Activated T-helper 9 cell treated with anti-CD3 and anti-CD28 coated beads, Interleukin-2, amount 50 U/mL, for 16 hours (primary cell): ENCODE measurements around the gene AKT2.
A peak's percentile ranks its signal among the peaks of the same experiment; 100 is the strongest.

ENCODE experiments used
- DNase-seq: peaks from one replicate; pipeline ENCODE4 v3.0.0-alpha.2; 2020; ENCODE audit warnings: low read depth

Gene AKT2

DNA sequence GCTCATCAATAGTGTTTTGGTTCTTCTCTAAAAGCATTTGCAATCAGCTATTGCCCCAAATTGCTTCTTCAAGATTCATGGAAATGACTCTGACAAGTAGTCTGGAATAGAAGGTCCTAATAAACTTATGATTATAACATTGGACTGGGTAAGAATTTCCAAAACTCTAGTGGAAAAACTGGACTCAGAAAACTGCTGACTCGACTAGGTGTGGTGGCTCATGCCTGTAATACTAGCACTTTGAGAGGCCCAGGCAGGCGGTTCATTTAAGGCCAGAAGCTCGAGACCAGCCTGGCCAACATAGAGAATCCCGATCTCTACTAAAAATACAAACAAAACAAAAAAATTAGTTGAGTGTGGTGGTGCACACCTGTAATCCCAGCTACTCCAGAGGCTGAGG, 15.5 kb upstream of the AKT2 start:
- no peak for DNase-seq

GRCh38 chr19:40298026-40298425, 12.9 kb upstream of the AKT2 start:
- no peak for DNase-seq

DNA sequence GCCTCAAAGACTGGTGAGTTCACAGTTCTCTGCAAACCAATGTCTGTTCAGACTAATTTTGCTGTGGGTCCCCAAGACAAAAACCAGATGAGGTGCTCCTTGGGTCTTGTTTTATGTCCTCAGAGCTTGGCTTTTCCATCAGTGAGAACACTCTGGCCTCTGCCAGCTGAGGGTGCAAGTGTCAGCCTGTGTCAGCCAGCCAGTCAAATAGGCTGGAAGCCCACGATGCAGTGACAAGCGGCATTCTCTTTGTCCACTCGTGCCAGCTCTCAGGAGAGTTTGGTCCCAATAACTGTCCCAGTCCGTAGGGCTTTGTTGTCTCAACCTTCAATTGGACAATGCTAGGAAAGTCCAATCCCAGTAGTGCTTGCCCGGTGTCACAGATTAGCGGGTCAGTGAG, 9.4 kb upstream of the AKT2 start:
- DNase-seq, result no peak

DNA sequence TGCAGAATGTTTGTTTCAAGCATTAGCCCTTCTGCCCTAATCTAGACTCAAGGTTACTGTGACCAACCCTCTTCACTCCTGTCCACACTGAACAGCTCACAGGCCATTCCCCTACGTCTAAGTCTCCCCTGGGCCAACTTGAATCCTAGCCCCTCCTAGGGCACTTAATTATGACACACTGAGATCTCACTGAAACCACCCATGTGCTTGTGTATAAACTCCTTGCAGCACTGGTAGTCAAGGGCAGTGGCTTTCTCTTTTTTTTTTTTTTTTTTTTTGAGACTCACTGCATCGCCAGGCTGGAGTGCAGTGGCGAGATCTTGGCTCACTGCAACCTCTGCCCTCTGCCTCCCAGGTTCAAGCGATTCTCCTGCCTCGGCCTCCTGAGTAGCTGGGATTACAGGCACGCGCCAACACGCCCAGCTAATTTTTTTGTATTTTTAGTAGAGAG, 1.9 kb upstream of the AKT2 start:
- DNase-seq, result no peak

DNA sequence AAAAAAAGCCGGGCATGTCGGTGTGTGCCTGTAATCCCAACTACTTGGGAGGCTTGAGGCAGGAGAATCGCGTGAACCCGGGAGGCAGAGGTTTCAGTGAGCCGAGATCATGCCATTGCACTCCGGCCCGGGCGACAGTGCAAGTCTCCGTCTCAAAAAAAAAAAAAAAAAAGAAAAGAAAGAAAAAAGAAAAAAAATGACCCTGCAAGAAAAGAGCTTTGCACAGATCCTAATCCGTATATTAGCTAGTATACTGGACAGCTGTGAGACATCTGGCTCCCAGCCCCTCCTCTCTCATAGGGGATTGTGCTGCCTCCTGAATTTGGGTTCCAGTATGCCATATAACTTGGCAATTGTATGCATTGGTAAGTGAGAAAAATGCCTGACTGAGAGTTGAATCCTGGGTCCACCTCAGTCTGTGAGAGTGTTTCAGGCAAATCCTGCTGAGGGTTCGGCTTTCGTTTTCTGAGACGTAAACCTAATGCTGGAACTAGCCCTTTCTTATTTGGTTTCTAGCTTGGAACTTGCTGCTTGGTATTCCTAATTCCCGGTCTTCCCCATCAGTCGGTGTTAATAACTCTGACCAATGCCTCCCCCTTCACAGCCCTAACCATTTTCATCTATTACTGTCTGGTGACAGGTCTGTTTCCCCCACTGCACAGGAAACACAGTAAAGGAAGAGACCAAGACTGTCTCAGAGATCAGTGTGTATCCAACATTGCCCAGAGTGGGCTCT, 1.3 kb upstream of the AKT2 start:
- no peak for DNase-seq

DNA sequence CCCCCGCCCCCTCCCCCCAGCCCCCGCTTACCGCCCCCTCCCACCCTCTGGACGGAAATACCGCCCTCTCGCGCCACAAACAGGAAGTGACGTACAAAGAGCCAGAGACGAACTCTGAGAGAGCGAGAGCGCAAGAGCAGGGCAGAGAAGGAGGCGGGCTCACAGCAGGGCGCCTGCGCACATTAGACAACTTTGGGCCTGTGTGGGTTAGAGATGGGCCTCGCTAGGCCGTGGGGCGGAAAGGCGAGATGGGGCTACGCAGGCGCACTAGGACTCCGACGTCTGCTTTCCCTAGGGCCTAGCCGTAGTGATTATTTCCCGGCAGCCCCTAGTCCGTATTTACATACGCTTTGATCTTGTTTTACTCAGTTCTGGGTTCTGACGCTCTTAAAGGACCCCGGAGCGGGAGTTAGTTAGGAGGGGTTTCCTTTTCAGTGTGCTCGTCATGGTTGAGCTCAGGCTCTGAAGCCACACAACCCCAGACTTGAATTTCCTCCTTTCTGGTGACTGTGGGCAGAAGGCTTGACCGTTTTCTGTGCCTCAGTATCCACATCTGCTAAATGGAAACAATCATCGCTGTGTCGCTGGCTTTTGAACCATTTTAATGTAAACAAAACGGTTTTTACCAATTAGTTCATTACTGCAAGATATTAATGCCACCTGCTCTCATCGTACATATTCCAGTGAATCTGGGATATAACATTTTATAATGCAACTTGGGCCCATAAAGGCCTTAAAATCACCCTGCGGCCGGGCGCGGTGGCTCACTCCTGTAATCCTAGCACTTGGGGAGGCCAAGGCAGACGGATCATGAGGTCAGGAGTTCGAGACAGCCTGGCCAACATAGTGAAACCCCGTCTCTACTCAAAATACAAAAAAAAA, 449 bp upstream of the AKT2 start:
- peak; percentile 96 for DNase-seq

GRCh38 chr19:40284251-40284500, 969 bp downstream of the AKT2 start:
- DNase-seq, result no peak

- DNase-seq, result no peak
These were observed 1.5 kb downstream of the AKT2 start for GRCh38 chr19:40283414-40284250.

DNA sequence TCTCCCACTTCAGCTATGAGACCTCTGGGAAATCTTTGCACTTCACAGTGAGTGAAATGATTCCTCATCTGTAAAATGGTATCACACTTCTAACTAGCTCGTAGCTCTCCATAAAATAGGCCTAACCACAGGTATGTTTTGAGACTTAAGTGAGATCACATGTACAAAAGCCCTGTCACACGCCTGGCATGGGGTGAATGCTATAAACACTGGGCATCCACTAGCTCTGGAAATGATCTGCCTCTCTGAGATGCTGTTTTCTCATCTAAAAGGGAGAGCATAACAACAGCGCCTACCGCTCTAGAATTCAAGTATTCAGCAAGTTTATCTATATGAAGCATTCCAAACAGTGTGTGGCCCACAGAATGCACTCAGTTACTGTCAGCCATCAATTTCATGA, 2.2 kb downstream of the AKT2 start:
- no peak for DNase-seq

DNA sequence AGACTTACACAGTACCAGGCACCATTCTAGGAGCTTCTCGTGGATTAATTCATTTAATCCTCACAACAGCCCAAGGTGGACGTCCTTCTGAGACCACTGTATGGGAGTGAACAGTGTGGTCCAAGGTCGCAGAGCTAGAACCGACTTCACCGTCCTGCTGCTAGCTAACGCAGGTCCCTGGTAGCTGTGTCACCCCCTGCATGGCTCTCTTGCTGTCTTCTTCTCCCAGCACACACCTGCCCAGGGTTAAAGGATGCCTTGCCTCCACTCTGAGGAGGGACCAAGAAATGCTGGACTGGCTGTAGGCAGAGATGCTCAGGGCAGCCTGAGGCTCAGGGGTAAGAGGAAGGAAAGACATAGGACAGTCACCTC, 3.0 kb downstream of the AKT2 start:
- DNase-seq, result no peak

DNA sequence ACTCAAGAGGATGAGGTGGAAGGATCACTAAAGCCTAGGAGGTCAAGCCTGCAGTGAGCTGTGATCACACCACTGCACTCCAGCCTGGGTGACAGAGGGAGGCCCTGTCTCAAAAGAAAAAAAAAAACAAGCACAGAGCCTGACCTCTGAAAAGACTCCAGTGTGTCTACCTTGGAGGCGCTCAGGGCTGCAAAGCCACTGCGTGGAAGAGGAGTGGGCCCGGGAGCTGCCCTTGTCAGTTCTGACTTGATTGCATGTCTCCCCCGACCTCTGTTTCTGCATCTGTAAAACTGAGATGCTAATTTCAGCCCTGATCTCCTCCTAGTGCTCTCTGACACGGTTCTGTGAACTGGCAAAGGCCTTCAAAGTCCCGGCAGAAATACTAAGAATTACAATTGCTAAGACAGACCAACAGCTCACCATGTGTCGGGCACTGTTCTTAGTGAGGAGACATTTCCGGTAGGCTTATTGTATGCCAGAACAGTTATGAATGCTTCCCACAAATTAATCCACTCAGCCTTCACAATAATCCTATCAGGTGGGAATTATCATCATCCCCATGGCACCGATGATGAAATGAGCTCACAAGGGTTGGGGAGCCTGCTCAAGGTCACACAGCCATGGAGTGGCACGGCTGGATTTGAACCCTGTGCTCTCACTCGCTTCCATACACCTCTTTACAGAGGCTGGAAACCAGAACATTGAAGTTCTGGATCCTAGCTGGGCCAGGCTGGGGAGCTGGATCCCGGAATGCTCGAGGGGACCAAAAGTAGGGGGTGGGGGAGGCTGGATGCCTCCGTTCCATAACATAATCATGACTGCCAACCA, 3.5 kb downstream of the AKT2 start:
- no peak for DNase-seq

DNA sequence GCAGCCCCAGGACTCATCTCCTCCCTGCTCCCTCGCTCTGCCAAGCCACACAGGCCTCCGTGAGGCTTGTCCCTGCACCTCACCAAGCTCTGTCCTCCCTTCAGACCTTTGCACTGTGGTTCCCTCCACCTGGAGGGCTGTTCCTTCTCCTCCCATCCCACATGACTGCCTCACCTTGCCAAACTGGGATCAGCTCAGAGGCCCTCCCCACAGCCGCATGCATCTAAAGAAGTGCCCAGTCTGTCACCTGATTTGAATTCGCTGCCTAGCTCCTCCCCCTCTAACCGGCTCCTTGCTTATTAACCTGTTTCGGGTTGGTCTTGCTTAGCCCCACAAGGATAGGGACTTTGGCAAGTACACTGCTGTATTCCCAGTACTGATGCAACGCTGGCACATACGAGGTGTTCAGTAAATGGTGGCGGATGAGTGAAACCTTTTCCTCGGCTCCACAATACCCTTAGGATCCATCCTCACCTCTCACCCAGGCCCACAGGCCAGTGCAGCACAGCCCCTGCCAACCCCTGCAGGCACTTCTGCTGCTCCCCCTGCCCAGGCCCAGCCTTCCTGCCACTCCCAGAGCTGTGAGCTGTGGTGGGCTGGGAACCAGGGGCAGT, 4.4 kb downstream of the AKT2 start:
- DNase-seq, result no peak

DNA sequence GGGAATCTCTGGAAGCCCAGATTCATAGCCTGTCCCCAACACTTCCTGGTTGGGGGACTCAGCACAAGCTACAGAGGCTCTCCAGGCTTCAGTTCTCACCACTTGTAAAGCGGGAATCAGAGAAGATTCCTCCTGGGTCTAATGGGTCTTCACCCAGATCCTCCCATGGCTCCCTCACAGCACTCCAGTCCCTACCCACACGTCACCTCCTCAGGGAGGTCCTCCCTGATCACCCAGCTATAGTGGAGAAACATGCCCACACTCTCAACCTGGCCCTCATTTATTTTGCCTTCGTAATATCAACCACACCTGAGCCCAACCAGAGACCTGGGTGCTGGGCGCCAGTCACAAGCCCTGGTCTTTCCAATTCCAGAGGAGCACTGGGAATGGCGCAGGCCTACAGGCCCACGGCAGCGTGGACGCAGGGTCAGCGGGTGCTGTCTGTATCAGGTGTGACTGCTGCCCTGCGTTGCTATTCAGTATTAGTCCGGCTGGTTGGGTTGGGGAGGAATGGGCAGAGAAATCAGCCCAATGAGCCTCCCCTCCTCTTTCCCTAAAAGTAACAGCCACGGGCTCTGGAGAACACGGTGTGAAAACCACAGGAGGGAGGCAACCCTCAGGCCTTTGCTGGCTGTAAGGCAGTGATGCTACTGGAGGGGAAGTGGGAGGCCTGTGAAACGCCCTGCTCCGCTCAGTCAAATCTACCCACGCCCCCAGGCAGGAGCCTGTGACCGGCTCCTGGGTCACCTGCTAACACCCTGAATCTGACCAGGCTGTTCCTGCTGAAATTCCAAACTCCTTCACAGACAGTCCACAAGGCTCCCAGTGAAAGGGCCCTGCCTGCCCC, 5.2 kb downstream of the AKT2 start:
- DNase-seq, result no peak

- DNase-seq, result no peak
These were observed 6.0 kb downstream of the AKT2 start for GRCh38 chr19:40279120-40279551.

- no peak for DNase-seq
These were observed 6.6 kb downstream of the AKT2 start for GRCh38 chr19:40278361-40279035.

DNA sequence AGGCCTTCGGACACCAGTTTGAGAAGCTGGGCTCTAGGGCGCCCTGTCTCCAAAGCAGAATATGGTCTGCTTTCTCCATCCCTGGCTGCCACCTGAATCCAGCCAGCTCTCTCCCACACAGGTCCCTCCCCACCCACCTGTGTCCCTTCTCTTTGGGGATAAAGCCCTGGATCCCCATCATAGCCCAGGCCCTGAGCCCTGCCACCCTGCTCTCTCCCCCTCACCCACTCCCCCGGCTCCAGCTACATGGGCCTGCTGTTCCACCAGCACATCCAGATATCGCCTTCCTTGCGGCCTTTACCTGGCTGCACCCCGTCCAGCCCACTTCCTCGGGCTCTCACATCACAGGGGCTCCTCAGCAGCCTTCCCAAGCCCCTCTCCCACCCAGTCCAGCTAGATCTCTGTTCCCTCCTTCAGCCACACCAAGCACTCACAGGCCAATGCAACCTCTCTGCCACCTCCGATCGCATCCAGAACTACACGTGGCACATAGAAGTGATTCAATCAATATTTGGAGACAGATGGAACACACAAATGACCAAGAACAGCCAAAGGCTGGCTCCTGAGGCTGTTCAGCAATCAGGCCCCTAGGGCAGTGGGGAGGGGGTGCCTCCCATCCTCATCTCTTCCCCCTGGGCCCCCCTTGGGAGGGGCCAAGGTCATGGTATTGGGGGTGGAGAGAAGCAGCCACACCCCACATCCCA, 7.6 kb downstream of the AKT2 start:
- no peak for DNase-seq

GRCh38 chr19:40274585-40275544, 10.3 kb downstream of the AKT2 start:
- DNase-seq, result no peak
